GM12874 (cell line): Measurements from ENCODE around the gene FMO4.

ENCODE experiments used
- CTCF ChIP-seq: IDR thresholded peaks from 2 replicates; pipeline ENCODE4 v1.5.1; 2011; ENCODE audit warnings: low read depth, mild to moderate bottlenecking, control low read depth, low read length, moderate library complexity; ENCODE audit not compliant: insufficient read depth

Gene FMO4

DNA sequence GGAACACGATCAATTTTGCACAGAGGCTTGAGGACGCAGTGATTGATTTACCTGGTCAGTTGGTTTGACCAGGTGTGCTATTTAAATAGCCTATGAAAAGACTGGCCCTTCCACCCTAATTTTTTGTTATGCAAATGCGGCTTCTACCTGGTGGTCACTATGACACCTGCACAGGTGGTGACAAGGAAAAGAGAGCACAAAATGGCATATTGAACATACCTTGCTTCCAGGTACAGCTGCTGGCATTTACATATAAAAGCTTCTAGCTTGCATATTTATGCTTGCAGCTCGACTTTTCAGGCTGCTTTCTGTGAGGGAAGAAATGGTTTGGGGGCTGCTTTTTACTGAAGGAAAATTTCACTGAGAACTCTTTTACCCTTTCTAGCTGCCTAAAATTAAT lies 15.3 kb upstream of the FMO4 start:
- TF ChIP-seq CTCF = no peak

DNA sequence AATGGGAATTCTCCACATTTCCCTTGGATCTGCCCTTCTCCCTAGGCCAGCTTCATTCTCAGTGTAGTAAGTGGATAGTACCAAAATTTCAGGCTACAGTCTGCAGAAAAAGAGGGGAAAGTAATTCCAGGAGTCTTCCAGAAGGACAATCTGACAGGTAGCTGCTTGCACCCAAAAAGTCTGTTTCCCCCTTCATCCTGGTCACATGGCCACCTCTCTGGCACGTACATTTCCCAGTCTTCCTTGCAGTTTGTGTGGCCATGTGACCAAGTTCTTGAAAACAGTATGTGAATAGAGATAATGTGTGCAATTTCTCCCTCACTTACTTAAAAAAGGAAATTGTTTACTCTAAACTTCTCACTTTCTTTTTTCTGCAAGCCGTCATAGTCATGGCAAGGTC lies 14.6 kb upstream of the FMO4 start:
- TF ChIP-seq CTCF = no peak

DNA sequence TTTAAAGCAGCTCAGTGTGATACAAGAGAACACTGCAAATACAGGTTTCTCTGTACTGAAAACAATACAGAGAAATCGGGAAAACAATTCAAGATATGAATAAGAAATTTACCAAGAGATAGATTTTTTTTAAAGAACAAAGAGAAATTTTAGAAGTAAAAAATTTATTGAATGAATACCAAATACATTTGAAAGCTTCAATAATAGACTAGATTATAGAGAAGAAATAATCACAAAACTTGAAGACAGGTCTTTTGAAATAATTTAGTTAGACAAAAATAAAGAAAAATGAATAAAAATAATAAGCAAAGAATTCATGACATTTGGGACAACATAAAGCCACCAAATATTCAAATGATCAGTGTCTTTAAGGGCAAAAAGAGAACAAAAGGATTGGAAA lies 13.6 kb upstream of the FMO4 start:
- TF ChIP-seq CTCF = no peak

DNA sequence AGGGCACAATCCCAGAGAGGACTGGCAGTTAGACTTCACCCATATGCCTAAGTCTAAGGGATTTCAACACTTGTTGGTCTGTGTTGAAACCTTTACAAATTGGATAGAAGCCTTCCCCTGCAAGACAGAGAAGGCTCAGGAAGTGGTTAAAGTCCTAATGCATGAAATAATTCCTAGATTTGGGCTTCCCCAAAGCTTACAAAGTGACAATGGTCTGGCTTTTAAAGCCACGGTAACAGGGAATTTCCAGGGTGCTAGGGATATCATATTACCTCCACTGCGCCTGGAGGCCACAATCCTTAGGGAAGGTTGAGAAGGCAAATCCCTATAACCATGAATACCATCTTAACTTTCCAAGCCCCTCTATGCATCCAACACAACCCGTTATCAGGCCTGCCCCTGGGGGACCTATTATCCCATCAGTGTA lies 3.3 kb upstream of the FMO4 start:
- no peak for TF ChIP-seq CTCF

GRCh38 chr1:171311771-171312558 lies 2.0 kb upstream of the FMO4 start:
- TF ChIP-seq CTCF = no peak

GRCh38 chr1:171313319-171313834 lies 606 bp upstream of the FMO4 start:
- TF ChIP-seq CTCF = no peak

DNA sequence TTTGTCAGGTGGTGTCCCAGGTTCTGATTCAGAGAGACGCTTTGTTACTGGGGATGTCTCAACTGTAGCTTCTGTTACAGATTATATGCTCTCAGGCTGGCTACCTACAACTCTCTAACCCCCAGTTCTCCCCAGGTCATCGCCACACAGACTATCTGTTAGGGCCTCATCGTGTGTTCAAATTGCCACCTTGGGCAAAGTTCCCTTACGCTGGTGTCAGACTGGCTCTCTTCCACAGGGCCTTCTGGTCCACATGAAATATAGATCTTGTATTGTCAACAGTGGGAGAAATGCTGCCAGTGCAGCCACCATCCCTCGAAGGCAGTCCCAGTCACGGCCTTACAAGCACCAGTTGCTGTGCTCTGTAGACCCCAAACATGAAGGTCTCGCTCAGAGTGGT lies 15.3 kb downstream of the FMO4 start:
- TF ChIP-seq CTCF = no peak
